GM21723 (cell line): ENCODE data around the gene FARP1.

ENCODE experiments used
- ATAC-seq: cut with Tn5 transposase; IDR thresholded peaks from one replicate; pipeline ENCODE4 v1.9.1; 2021; ENCODE audit warnings: mild to moderate bottlenecking, moderate library complexity; ENCODE audit not compliant: unreplicated experiment

FARP1 gene

GRCh38 chr13:98322091-98322718, 179.3 kb downstream of the FARP1 start:
- no peak for ATAC-seq

- no peak for ATAC-seq
These were observed 181.2 kb downstream of the FARP1 start for GRCh38 chr13:98324105-98324504.

GRCh38 chr13:98325724-98326123, 182.8 kb downstream of the FARP1 start:
- ATAC-seq, result no peak

GRCh38 chr13:98326291-98326690, 183.4 kb downstream of the FARP1 start:
- ATAC-seq, result no peak

DNA sequence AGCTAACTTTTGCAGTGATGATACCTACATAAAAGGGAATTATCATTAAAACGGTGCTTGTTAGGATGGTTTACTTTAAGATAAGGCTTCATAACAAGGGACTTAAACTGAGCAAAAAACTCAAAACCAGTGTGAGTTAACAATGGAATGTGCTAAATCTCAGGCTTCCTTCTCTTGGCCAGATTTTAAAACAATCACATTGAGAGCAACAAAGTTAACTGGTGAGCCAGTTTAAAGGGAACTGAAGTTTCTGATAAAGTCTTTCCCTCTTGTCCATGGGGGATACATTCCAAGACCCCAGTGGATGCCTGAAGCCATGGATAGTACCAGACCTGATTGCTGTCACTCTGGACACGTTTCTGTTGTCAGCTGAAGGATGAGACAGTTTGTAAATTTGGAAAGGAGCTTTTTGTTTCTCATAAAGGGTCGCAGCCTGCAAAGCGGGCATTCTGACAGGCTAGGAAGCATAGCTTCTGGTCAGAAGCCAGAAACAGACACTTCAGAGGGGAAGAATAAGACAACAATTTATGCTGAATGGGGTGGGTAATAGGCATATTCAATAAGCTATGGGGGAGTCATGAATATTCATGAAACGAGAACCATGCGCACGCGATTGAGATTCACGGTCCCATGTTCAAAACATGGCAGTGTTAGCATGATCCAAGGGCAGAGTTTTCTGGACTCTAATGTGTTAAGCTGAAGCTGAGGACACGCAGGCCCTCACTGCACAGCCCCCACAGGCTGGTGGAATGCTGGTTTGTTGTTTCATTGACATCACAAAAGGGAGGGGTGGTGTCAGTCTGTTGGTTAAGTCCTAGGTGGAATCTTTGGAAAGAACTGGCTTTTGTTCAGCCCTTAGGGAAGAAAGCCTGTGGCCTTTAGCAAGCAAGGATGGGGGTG, 184.7 kb downstream of the FARP1 start:
- ATAC-seq, result no peak

GRCh38 chr13:98328511-98328910, 185.6 kb downstream of the FARP1 start:
- no peak for ATAC-seq

DNA sequence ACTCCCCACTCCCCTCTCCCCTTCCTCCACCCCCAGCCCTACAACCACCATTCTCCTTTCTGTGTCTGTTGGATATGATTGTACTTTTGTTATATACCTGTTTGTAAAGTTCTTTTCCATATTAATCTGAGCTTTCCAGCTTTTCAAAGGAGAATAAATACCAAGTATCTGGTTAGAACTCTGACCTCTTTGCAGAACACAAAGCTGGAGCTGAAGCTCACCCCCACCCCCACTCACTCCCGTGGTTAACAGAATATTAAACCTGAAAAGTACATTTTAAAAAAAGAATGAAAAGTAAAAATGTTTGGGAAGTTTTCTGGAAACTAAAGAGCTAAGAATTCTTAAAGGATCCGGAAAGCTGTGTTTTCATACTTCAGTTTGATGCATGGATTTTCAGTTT, 189.3 kb downstream of the FARP1 start:
- ATAC-seq, result no peak

GRCh38 chr13:98332691-98333090, 189.8 kb downstream of the FARP1 start:
- no peak for ATAC-seq

DNA sequence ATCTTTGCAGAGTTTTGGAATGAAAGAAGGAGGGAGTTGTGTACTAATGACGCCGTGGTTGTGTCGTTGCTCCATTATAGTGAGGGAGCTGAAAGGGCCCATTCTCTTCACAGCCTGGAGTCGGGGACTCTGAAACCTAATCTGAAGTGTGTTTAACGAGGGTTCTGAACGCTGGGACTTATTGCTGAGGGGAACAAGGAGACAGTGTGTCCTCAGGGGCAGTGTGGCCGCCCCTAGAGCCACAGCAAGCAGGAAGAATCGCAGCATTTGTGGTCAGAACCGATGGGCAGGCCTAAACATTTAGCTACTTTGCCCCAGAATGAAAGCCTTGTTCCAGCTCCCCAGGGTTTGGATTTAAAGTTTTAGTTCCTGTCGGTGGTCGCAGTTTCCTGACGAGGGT, 190.6 kb downstream of the FARP1 start:
- ATAC-seq, result no peak

GRCh38 chr13:98334620-98335205, 191.8 kb downstream of the FARP1 start:
- no peak for ATAC-seq

DNA sequence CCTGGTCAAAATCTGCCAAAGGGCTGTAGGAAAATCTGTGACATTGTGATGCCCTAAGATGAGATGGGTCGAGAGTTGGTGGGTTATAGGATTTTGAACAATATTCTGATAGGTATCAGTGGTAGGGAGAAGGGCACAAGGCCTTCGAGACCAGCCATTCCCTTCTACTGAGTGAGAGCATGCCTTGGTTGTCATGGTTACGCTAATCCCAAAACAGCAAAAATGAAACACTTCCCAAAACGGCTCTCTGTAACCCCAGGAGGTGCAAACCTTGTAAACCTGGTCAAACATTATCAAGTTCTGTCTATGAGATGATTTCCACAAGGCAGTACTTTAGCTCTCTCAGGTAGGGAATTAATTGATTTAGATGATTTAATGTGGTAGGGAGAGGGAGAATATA, 192.8 kb downstream of the FARP1 start:
- no peak for ATAC-seq

GRCh38 chr13:98338310-98338709, 195.4 kb downstream of the FARP1 start:
- ATAC-seq, result no peak

- no peak for ATAC-seq
These were observed 197.0 kb downstream of the FARP1 start for GRCh38 chr13:98339684-98340425.

DNA sequence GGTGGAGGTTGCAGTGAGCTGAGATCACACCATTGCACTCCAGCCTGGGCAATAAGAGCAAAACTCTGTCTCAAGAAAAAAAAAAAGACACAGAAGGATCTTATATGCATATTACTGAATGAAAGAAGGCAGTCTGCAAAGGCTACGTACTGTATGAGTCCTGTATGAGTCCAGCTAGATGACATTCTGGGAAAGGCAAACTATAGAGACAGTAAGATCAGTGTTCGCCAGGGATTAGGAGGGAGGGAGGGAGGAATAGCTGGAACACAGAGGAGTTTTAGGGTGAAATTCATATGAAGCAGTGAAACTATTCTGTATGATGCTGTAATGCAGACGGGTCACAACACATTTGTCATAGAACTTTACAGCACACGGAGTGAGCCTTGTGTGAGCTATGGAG, 200.1 kb downstream of the FARP1 start:
- ATAC-seq, result no peak

- ATAC-seq, result no peak
These were observed 200.6 kb downstream of the FARP1 start for GRCh38 chr13:98343461-98343860.

DNA sequence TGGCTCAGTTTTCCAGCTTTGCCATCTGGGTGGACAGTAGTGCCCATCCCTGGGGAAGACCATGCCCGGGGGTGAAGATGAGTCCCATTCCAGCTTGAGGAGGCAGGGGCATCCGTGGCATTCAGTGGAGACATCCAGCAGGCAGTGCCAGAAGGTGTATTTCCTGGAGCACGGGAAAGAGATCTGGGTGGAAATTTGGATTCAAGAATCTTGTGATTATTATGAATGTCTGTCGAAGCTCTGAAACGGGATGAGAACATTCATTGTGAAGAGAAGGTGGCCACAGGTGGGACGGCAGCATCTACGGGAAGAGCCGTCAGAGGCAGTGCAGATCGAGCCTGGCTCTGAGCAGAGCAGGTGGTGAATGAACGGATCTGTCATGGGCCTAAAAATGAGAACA, 201.5 kb downstream of the FARP1 start:
- no peak for ATAC-seq

DNA sequence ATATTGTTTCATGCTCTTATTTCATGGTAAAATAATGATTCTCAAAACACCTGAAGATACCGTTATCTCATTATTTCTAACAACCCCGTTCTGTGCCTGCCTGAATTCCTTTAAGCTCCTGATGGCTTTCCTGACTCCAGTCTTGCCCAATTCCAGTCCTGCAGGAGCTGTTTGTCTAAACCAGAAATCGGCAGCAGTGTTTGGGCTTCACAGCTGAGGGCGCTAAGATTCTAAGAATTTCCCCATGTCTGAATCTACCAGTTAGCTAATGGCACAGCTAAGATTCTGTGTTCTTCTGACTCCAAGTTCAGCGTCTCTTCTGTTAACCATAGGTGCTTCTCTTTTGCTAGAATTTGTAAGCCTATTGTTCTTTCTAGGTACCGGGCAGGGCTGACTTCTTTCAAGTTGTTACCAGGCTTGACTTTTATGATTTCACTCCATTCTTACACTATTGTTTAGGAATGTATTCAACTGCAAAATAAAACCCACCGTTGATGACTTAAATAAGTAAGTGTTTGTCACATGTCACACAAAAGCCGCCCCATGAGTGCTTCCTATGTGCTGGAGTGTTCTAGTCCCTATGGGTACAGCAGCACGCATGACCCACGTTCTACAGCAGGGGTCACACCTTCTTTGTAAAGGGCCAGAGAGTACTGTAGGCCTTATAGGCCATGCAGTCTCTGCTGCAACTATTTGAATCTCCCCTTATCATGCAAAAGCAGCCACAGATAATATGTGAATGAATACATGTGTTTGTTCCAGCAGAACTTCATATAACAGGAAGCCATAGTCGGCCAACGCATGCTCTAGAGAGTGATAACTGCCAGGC, 202.4 kb downstream of the FARP1 start:
- ATAC-seq, result no peak

DNA sequence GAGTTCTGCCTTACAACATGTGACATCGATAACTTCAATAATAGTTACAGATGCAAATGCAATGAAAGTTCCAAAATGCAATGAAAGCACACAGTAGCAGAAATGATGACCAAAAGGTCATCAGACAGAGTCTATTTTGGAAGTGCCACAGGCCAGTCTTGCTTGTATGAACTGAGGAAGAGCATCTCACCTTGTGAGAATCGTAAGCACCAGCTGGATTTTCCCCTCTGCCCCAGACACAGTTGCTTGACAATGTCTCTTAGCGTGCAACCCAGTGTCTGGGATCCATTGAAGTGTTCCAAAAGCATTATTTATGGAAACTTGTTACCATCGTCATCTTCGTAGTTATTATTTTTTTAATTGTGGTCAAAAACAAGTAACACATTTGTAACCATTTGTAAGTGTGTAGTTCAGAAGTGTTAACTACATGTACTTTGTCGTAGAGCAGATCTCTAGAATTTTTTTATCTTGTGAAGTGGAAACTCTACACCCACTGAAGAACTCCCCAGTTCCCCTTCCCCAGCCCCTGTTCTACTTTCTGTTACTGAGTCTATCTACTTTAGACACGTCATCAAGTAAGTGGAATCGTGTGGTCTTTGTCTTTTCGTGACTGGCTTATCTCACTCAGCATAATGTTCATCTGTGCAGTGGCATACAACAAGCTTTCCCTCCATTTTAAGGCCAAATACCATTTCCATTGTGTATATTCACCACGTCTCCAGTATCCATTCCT, 204.2 kb downstream of the FARP1 start:
- ATAC-seq, result no peak

GRCh38 chr13:98347756-98348155, 204.9 kb downstream of the FARP1 start:
- no peak for ATAC-seq
